HG03432 (cell line): Measurements from ENCODE around the gene MBD4.
A peak's percentile ranks its signal among the peaks of the same experiment; 100 is the strongest.
"Not testable (repeated sequence)": the region's sequence is repeated elsewhere in the genome, so short reads cannot be mapped to it uniquely, and the experiment has no call there.

ENCODE experiments used
- ATAC-seq: cut with Tn5 transposase; IDR thresholded peaks from one replicate; pipeline ENCODE4 v1.9.1; 2021; ENCODE audit warnings: mild to moderate bottlenecking, moderate library complexity; ENCODE audit not compliant: unreplicated experiment

MBD4 gene

GRCh38 chr3:129432671-129433070 is 7.1 kb downstream of the MBD4 start:
- no peak for ATAC-seq

GRCh38 chr3:129432036-129432435 is 7.7 kb downstream of the MBD4 start:
- no peak for ATAC-seq

- ATAC-seq = no peak
These were observed 10.1 kb downstream of the MBD4 start for GRCh38 chr3:129429602-129430001.

DNA sequence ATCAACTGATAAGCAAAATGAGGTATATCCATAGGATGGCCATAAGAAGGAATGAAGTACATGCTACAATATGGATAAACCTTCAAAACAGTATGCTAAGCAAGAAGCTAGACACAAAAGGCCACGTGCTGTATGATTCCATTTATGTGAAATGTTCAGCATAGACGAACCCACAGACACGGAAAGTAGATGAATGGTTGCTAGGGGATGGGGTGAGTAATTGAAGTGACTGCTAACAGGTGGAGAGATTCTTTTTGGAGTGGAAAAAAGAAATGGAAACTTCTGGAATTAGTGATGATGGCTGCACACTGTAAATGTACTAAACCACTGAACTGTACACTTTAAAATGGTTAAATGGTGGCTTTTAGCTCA is 10.7 kb downstream of the MBD4 start:
- no peak for ATAC-seq

- peak; percentile 95 for ATAC-seq
These were observed 11.2 kb downstream of the MBD4 start, which contains the start of gene EFCAB12 for GRCh38 chr3:129428376-129429079. Gene EFCAB12, minus strand, starts transcription at chr3:129428636. Its CDS starts 148 bp downstream, at chr3:129428488.

- no peak for ATAC-seq
These were observed 11.8 kb downstream of the MBD4 start for GRCh38 chr3:129428007-129428375.

DNA sequence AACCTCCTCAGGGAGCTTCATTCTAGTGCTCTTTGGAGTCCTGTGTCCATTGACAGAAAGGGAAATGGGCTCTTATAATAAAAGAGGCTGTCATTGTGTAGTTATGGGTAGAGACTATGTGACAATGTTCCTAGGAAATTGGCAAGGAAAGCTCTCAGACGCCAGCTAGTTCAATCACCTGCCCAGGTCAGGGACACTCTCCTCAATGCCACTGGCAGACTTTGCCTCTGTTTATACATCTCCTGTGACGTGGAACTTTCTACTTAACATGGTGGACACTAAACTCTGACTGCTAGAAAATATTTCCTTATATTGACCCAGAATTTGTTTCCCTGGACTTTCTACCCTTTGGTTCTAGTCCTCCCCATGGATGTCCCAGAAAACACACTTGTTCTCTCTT is 14.1 kb downstream of the MBD4 start:
- no peak for ATAC-seq

DNA sequence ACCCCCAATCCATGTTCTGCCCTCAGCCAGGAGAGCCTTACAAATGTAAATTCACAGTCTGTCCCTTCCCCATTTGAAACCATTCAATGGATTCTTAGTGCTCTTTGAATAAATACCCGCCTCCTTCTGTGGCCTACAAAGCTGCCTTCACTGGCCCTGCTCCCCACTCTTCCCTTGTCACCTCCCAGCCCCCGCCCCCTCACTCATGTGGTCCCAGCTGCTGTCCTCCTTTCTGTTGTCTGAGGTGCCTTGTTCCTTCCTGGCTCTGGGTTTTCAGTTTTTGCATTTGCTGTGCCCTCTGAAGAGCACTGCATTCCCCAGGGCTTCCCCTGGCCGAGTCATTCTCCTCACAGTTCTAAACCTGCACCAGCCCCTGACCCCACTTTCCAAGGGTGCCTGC is 14.5 kb downstream of the MBD4 start:
- no peak for ATAC-seq

- ATAC-seq = peak; percentile 60
These were observed 15.4 kb downstream of the MBD4 start for GRCh38 chr3:129424185-129424841.

- no peak for ATAC-seq
These were observed 16.9 kb downstream of the MBD4 start for GRCh38 chr3:129422897-129423296.

- ATAC-seq = no peak
These were observed 17.6 kb downstream of the MBD4 start for GRCh38 chr3:129421988-129422745.

GRCh38 chr3:129421236-129421883 is 18.4 kb downstream of the MBD4 start:
- no peak for ATAC-seq

DNA sequence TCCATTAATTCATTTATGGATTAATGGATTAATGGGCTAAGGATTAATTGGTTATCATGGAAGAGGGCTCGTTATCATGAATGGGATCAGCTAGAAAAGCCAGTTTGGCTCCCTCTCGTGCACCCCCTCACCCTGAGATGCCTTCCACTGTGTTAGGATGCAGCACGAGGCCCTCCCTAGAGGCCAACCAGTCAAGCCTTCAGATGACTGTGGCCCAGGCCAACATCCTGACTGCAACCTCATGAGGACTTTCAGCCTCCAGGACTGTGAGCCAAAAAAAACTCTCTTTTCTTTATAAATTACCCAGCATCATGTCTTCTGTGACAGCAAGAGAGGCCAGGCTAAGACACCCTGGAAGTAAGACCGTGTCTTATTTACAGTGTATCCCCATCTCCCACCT is 20.3 kb downstream of the MBD4 start:
- no peak for ATAC-seq

DNA sequence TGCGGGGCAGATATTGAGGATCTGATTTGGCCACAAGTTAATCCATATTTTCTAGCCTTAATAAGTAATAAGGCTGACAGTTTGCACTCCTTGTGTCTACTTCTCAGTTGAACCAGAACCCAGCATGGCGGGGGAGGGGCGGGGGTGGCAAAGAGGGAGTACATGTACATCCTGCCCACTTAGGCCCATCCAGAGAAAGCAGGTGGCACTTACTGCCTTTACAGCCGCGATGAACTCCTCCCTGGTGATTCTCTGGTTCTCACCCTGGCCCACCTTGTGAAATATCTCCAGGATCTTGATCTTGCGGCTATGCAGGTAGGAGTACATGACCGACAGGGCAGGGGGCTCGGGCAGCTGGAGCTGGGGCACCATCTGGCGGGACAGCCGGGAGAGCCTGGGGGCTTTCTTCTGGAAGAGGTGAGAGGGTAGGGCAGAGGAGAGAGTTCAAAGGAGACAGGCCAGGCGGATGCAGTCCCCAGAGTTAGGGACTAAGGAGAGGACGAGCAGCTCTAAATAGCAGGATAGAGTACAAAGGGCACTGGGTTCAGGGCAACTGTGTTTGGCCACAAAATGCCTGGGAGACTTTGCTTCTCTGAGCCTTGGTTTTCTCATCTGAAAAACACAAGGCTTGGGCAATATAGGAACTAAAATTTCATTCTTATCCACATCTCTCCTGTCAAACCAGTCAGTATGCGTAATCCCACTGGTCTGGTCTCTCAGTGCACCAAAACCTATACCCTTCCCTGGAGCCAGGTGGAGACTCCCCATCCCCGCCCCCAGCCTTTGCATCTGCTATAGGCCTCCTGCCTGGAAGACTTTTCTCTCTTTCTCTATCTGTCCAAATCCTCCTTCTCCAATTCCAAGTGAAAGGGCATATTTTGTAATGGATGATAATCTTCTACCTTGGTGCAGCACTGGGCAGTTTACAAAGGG is 21.4 kb downstream of the MBD4 start:
- ATAC-seq = no peak

- no peak for ATAC-seq
These were observed 22.4 kb downstream of the MBD4 start for GRCh38 chr3:129417326-129417725.

DNA sequence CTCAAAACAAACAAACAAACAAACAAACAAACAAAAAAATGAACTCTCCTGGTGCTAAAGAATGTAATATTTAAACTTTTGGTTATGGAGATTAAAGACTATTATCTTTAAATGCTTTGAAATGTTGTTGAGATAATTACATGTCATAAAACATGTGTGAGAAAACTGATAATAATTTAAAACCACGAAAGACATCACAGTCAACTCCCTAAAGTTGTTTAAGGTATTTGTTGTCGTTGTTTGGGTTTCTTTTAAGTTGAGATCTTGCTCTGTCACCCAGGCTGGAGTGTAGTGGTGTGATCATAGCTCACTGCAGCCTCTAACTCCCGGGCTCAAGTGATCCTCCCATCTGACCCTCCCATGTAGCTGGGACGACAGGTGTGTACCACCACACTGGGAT is 23.3 kb downstream of the MBD4 start:
- no peak for ATAC-seq

DNA sequence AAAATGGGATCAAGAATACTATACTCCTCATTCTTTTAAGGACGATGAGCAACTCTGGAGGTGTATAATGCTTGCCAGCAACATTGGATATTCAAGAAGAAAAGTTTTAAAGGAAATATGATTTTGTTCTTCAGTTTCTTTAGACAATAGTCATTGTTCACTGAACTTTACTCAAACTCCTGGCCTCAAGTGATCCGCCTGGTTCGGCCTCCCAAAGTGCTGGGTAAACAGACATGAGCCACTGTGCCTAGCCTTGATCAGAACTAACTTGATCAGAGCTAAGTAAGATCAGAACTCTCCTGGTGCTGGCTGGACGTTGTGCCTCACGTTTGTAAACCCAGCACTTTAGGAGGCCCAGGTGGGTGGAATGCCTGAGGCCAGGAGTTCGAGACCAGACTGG is 23.9 kb downstream of the MBD4 start:
- ATAC-seq = no peak

- ATAC-seq = no peak
These were observed 24.4 kb downstream of the MBD4 start for GRCh38 chr3:129415378-129415777.

- ATAC-seq = peak; percentile 90
These were observed 25.9 kb downstream of the MBD4 start for GRCh38 chr3:129413687-129414506.

GRCh38 chr3:129413238-129413637 is 26.5 kb downstream of the MBD4 start:
- not testable (repeated sequence) for ATAC-seq
